Esophagus squamous epithelium (tissue), 5 donors: Measurements from ENCODE around the gene KNDC1. TPM values are rescaled to one million over a fixed set of nuclear protein-coding genes. Genes with fewer than 3 reads are reported as not detected.

Source experiments
- DNase-seq: peaks from one replicate; lab custom pipeline; 2025; lab: John Stamatoyannopoulos, UW
- H3K27ac ChIP-seq, 4 donors: fragments of 200-600 bp; sonication (generic); one replicate each; pipeline ENCODE4 v1.5.1; 2016 to 2019; ENCODE audit warnings: mild to moderate bottlenecking in 1 of 4
- H3K27me3 ChIP-seq, 4 donors: fragments of 200-600 bp; sonication (generic); 1 replicate in 3 of 4; 2 replicates in 1 of 4; pipeline versions ENCODE4 v1.5.1 to v1.6.0; 2017 to 2021; ENCODE audit warnings: antibody characterized with exemption in 1 of 4
- H3K36me3 ChIP-seq, 3 donors: fragments of 200-600 bp; sonication (generic); one replicate each; pipeline ENCODE4 v1.5.1; 2016 to 2019
- H3K4me1 ChIP-seq, 3 donors: fragments of 200-600 bp; sonication (generic); one replicate each; pipeline ENCODE4 v1.5.1; 2017 to 2019
- H3K4me3 ChIP-seq, 4 donors: fragments of 200-600 bp; sonication (generic); 1 replicate in 3 of 4; 2 replicates in 1 of 4; pipeline ENCODE4 v1.5.1; 2016 to 2019; ENCODE audit warnings: mild to moderate bottlenecking in 2 of 4, moderate library complexity in 1 of 4
- H3K9me3 ChIP-seq, 3 donors: fragments of 200-600 bp; sonication (generic); one replicate each; pipeline ENCODE4 v1.5.1; 2016 to 2019
- CTCF ChIP-seq, 6 experiments: fragments of 450-650 bp in 4 of 6; fragments of 200-600 bp in 2 of 6; sonication (generic) in 2 of 6; IDR thresholded peaks; one replicate each; pipeline ENCODE4 v1.5.1; 2016 to 2019; ENCODE audit warnings: antibody characterized with exemption in 6 of 6, mild to moderate bottlenecking in 4 of 6, moderate library complexity in 4 of 6
- POLR2A ChIP-seq, 4 donors: fragments of 450-650 bp; IDR thresholded peaks; one replicate each; pipeline ENCODE4 v1.6.1; 2017; ENCODE audit warnings: antibody characterized with exemption in 4 of 4, mild to moderate bottlenecking in 4 of 4, moderate library complexity in 3 of 4
- WGBS, 2 donors: methylation state at CpG; one replicate each; pipeline ENCODE4 v1.1.5; 2018; 5-methylcytosine and 5-hydroxymethylcytosine counted together
- intact Hi-C: fragments of 100-400 bp; cut with DNase I; formaldehyde crosslinking; loops from one replicate; pipeline ENCODE4 v1.15.0; 2022
- total RNA-seq, 4 donors: library from RNA; depleted of rRNA; stranded (reverse); fragments of >200 nt; gene quantifications; one replicate each; pipeline ENCODE4 v1.1.0, GENCODE V29; 2016
- donor health status: DM: yes; HTN: yes; CAD: no.

The KNDC1 gene
- total RNA-seq, 4 donors from 2014 or later = 0.19 to 0.64 (median 0.53) TPM; not detected in 1

GRCh38 chr10:133241501-133242205, 81.6 kb downstream of the KNDC1 start:
- DNase-seq = no peak
- 38 to 46% methylated on average over 9 to 16 of the region's 25 CpGs for WGBS, 2 donors

GRCh38 chr10:133242611-133243356, 82.8 kb downstream of the KNDC1 start:
- no peaks in the 10 kb centered on the region for H3K9me3 ChIP-seq
- WGBS, 2 donors = 57 to 60% methylated on average over 13 to 16 of the region's 27 CpGs
- peaks cover 0 to 26% (median 0%) of the 10 kb centered on the region in 3 donors for H3K4me1 ChIP-seq
- TF ChIP-seq CTCF (IDR thresholded peaks at IDR 0.05) (no peak), POLR2A (IDR thresholded peaks at IDR 0.05) (no peak)
- peaks cover 5 to 100% (median 20%) of the 10 kb centered on the region in 4 donors for H3K27me3 ChIP-seq
- no peaks in the 10 kb centered on the region for H3K36me3 ChIP-seq
- intact Hi-C loops = no loop called here
- no peak for DNase-seq
- H3K4me3 ChIP-seq = no peak overlapping the region
- no peak overlapping the region for H3K27ac ChIP-seq

More at GRCh38 chr10:133241501-133242205, 81.6 kb downstream of the KNDC1 start:
- H3K36me3 ChIP-seq = no peaks in the 10 kb centered on the region
- no peak overlapping the region for H3K27ac ChIP-seq
- H3K9me3 ChIP-seq = no peaks in the 10 kb centered on the region
- peaks cover 14 to 100% (median 24%) of the 10 kb centered on the region in 4 donors for H3K27me3 ChIP-seq
- peak overlapping the region in 2 of 4 donors; percentile 25 to 54 for H3K4me3 ChIP-seq
- intact Hi-C loops = no loop called here
- H3K4me1 ChIP-seq = peaks cover 5 to 38% (median 10%) of the 10 kb centered on the region in 3 donors
- TF ChIP-seq POLR2A (IDR thresholded peaks at IDR 0.05) = no peak
- no peak for TF ChIP-seq CTCF (IDR thresholded peaks at IDR 0.05)

GRCh38 chr10:133243593-133243992, 83.6 kb downstream of the KNDC1 start:
- intact Hi-C loops = no loop called here
- TF ChIP-seq POLR2A (IDR thresholded peaks at IDR 0.05) = no peak
- no peak for TF ChIP-seq CTCF (IDR thresholded peaks at IDR 0.05)
- H3K4me3 ChIP-seq = no peak overlapping the region
- no peak for DNase-seq
- 64 to 71% methylated on average over 4 to 11 of the region's 14 CpGs for WGBS, 2 donors
- no peaks in the 10 kb centered on the region for H3K36me3 ChIP-seq
- no peak overlapping the region for H3K27ac ChIP-seq
- H3K9me3 ChIP-seq = no peaks in the 10 kb centered on the region
- H3K4me1 ChIP-seq = peaks cover 0 to 22% (median 0%) of the 10 kb centered on the region in 3 donors
- peaks cover 0 to 100% (median 13%) of the 10 kb centered on the region in 4 donors for H3K27me3 ChIP-seq

GRCh38 chr10:133245439-133246235, 85.6 kb downstream of the KNDC1 start:
- WGBS, 2 donors = 7 to 78% methylated on average over 6 to 12 of the region's 33 CpGs
- peaks cover 0 to 100% (median 4%) of the 10 kb centered on the region in 4 donors for H3K27me3 ChIP-seq

More at GRCh38 chr10:133245439-133246235, 85.6 kb downstream of the KNDC1 start:
- Histone ChIP-seq H3K9me3 (no peaks in the 10 kb centered on the region), H3K4me3 (no peak overlapping the region), H3K36me3 (no peaks in the 10 kb centered on the region), H3K27ac (no peak overlapping the region), H3K4me1 (peaks cover 0 to 20% (median 0%) of the 10 kb centered on the region in 3 donors)
- no peak for DNase-seq
- no peak for TF ChIP-seq POLR2A (IDR thresholded peaks at IDR 0.05)
- no peak for TF ChIP-seq CTCF (IDR thresholded peaks at IDR 0.05)
- intact Hi-C loops = no loop called here
